CD4-positive, CD25-positive, alpha-beta regulatory T cell (primary cell): ENCODE data around the gene VIPR2. TPM values are rescaled to one million over a fixed set of nuclear protein-coding genes. Genes with fewer than 3 reads are reported as not detected.
A peak's percentile ranks its signal among the peaks of the same experiment; 100 is the strongest.

Experiments used
- ATAC-seq, 2 donors: fragments of 150-1000 bp; cut with Tn5 transposase; one replicate each; pipeline ENCODE4 v1.10.0; 2021; ENCODE audit warnings: low read depth in 2 of 2, moderate number of reproducible peaks in 2 of 2, moderate library complexity in 1 of 2
- DNase-seq, 3 donors: peaks; one replicate each; pipeline versions ENCODE4 v3.0.0 to v3.0.0-alpha.2; 2012 to 2022; ENCODE audit warnings: mixed read lengths in 1 of 3
- H3K27ac ChIP-seq: one replicate; pipeline ENCODE4 v1.7.0; 2013; ENCODE audit warnings: mild to moderate bottlenecking, low read length; ENCODE audit not compliant: insufficient read depth, poor library complexity, severe bottlenecking
- H3K27me3 ChIP-seq: one replicate; pipeline ENCODE4 v1.7.0; 2013; ENCODE audit warnings: low read length; ENCODE audit not compliant: control insufficient read depth, insufficient read depth
- H3K36me3 ChIP-seq: one replicate; pipeline ENCODE4 v1.7.0; 2013; ENCODE audit warnings: mild to moderate bottlenecking, low read length, moderate library complexity; ENCODE audit not compliant: control insufficient read depth, insufficient read depth
- H3K4me1 ChIP-seq: 2 replicates; pipeline ENCODE4 v1.7.0; 2013; ENCODE audit warnings: mild to moderate bottlenecking, low read length; ENCODE audit not compliant: insufficient read depth, control insufficient read depth, poor library complexity, severe bottlenecking
- H3K4me3 ChIP-seq: one replicate; pipeline ENCODE4 v1.7.0; 2013; ENCODE audit warnings: low read depth, mild to moderate bottlenecking, low read length, moderate library complexity
- H3K9me3 ChIP-seq, 2 experiments: 1 replicate in 1 of 2; 2 replicates in 1 of 2; pipeline ENCODE4 v1.7.0; 2013; ENCODE audit warnings: low read length in 2 of 2, mild to moderate bottlenecking in 1 of 2, moderate library complexity in 1 of 2; ENCODE audit not compliant: control insufficient read depth in 2 of 2
- H3K27ac Mint-ChIP-seq, 3 donors: one replicate each; pipeline ENCODE4 v1.8.0; 2020 to 2022; ENCODE audit warnings: mild to moderate bottlenecking in 3 of 3, mixed read lengths in 3 of 3, moderate library complexity in 2 of 3
- H3K27me3 Mint-ChIP-seq: one replicate; pipeline ENCODE4 v1.8.0; 2022; ENCODE audit warnings: mild to moderate bottlenecking, mixed read lengths
- H3K36me3 Mint-ChIP-seq: one replicate; pipeline ENCODE4 v1.8.0; 2020; ENCODE audit warnings: mixed read lengths
- H3K4me1 Mint-ChIP-seq, 4 donors: one replicate each; pipeline ENCODE4 v1.8.0; 2020 to 2022; ENCODE audit warnings: mixed read lengths in 4 of 4, mild to moderate bottlenecking in 1 of 4
- H3K4me3 Mint-ChIP-seq, 4 donors: one replicate each; pipeline ENCODE4 v1.8.0; 2020 to 2022; ENCODE audit warnings: mild to moderate bottlenecking in 4 of 4, mixed read lengths in 4 of 4, moderate library complexity in 3 of 4
- H3K9me3 Mint-ChIP-seq, 7 donors: one replicate each; pipeline ENCODE4 v1.8.0; 2020 to 2022; ENCODE audit warnings: mixed read lengths in 7 of 7, mild to moderate bottlenecking in 3 of 7, moderate library complexity in 2 of 7
- polyA plus RNA-seq, 4 donors: library from polyadenylated mRNA; unstranded; fragments of 300-500 nt; fragmentation: Illumina TruSeq; gene quantifications; one replicate each; pipeline ENCODE4 v1.2.3, GENCODE V29; 2021
- total RNA-seq: library from RNA; stranded (reverse); gene quantifications from one replicate; pipeline ENCODE4 v1.2.3, GENCODE V29; 2022

VIPR2 gene
- total and polyA plus RNA-seq, 5 donors from 2014 or later: not detected

- Histone ChIP-seq H3K27ac (no peak overlapping the region), H3K4me1 (peaks cover 6% of the 10 kb centered on the region), H3K36me3 (no peaks in the 10 kb centered on the region), H3K27me3 (no peaks in the 10 kb centered on the region), H3K9me3 (no peaks in the 10 kb centered on the region), H3K4me3 (no peak overlapping the region)
- no peaks in the 10 kb centered on the region for H3K36me3 Mint-ChIP-seq
- H3K4me1 Mint-ChIP-seq: peaks cover 0 to 15% (median under 1%) of the 10 kb centered on the region in 4 donors
- no peak for DNase-seq
- H3K27me3 Mint-ChIP-seq: peaks cover 34% of the 10 kb centered on the region
- ATAC-seq: peak in 1 of 2 donors; percentile 16
- peaks cover 0 to 2% (median 0%) of the 10 kb centered on the region in 7 donors for H3K9me3 Mint-ChIP-seq
- no peak overlapping the region for H3K27ac Mint-ChIP-seq
- H3K4me3 Mint-ChIP-seq: peak overlapping the region in 2 of 4 donors; percentile 56 to 66
Observed at GRCh38 chr7:159030490-159031134, 114.1 kb downstream of the VIPR2 start.

DNA sequence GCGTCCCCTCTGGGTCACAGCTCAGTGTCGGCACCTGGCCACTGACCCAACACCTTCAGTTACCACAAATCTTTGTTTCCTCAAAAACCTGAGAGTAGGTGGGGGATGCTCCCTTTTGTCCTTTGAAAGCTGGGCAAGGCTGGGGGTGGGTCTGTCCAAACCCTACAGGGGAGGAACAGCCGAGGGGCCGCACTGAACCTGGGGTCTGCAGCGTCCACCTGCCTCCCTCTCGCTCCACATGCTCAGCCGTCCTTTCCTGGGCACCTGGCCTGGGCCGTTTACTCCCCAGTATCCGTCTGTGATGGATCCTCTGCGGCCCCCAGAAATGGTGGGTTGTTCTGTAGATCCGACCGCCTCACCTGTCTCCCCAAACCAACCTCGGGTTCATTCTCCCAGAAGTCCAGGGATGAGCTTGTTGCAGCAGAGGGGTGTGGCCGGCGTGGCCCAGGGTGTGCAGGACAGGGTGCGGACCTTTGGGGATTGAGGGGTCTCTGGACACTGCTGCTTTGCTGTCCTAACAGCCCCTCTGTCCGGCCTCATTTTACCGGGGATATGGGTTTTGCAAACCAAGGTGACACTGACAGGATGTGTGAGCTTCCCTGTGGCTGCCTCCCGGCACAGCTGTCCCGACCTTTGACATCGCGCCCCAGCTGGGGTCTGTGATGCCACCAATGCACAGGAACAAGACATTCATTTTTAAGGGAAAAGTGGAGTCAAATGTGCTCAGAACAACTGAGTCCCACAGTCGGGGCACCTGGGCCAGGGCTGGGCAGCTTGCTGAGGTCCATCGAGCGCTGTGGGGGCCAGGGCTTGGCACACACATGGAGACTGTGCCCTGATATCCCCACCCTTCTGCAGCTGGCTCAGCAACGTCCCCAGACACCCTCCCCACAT is 115.9 kb downstream of the VIPR2 start:
- Histone ChIP-seq H3K9me3 (no peaks in the 10 kb centered on the region), H3K4me1 (peaks cover 6% of the 10 kb centered on the region), H3K36me3 (no peaks in the 10 kb centered on the region), H3K27ac (no peak overlapping the region), H3K4me3 (no peak overlapping the region), H3K27me3 (no peaks in the 10 kb centered on the region)
- Mint-ChIP-seq H3K36me3 (no peaks in the 10 kb centered on the region), H3K4me3 (no peak overlapping the region), H3K9me3 (peaks cover 0 to 2% (median 0%) of the 10 kb centered on the region in 7 donors), H3K27ac (no peak overlapping the region), H3K27me3 (peaks cover 27% of the 10 kb centered on the region), H3K4me1 (peaks cover 0 to 15% (median under 1%) of the 10 kb centered on the region in 4 donors)
- ATAC-seq (no peak), DNase-seq (no peak)

- Histone ChIP-seq H3K36me3 (no peaks in the 10 kb centered on the region), H3K9me3 (no peaks in the 10 kb centered on the region), H3K27ac (no peak overlapping the region), H3K27me3 (no peaks in the 10 kb centered on the region), H3K4me3 (no peak overlapping the region), H3K4me1 (peaks cover 6% of the 10 kb centered on the region)
- ATAC-seq: no peak
- H3K27me3 Mint-ChIP-seq: peaks cover 26% of the 10 kb centered on the region
- H3K4me3 Mint-ChIP-seq: no peak overlapping the region
- no peaks in the 10 kb centered on the region for H3K36me3 Mint-ChIP-seq
- peaks cover 0 to 1% (median 0%) of the 10 kb centered on the region in 7 donors for H3K9me3 Mint-ChIP-seq
- no peak overlapping the region for H3K27ac Mint-ChIP-seq
- DNase-seq: no peak
- H3K4me1 Mint-ChIP-seq: peaks cover 0 to 15% (median under 1%) of the 10 kb centered on the region in 4 donors
Observed at GRCh38 chr7:159027789-159028507, 116.7 kb downstream of the VIPR2 start.

GRCh38 chr7:159027056-159027788 is 117.4 kb downstream of the VIPR2 start:
- ATAC-seq (no peak), DNase-seq (no peak)
- Mint-ChIP-seq H3K4me3 (peak overlapping the region in 1 of 4 donors; percentile 41), H3K27ac (no peak overlapping the region), H3K9me3 (peaks cover 0 to 1% (median 0%) of the 10 kb centered on the region in 7 donors), H3K4me1 (peaks cover 0 to 15% (median under 1%) of the 10 kb centered on the region in 4 donors), H3K27me3 (peaks cover 26% of the 10 kb centered on the region), H3K36me3 (no peaks in the 10 kb centered on the region)
- Histone ChIP-seq H3K27me3 (no peaks in the 10 kb centered on the region), H3K4me3 (no peak overlapping the region), H3K36me3 (no peaks in the 10 kb centered on the region), H3K27ac (no peak overlapping the region), H3K9me3 (no peaks in the 10 kb centered on the region), H3K4me1 (peaks cover 6% of the 10 kb centered on the region)

DNA sequence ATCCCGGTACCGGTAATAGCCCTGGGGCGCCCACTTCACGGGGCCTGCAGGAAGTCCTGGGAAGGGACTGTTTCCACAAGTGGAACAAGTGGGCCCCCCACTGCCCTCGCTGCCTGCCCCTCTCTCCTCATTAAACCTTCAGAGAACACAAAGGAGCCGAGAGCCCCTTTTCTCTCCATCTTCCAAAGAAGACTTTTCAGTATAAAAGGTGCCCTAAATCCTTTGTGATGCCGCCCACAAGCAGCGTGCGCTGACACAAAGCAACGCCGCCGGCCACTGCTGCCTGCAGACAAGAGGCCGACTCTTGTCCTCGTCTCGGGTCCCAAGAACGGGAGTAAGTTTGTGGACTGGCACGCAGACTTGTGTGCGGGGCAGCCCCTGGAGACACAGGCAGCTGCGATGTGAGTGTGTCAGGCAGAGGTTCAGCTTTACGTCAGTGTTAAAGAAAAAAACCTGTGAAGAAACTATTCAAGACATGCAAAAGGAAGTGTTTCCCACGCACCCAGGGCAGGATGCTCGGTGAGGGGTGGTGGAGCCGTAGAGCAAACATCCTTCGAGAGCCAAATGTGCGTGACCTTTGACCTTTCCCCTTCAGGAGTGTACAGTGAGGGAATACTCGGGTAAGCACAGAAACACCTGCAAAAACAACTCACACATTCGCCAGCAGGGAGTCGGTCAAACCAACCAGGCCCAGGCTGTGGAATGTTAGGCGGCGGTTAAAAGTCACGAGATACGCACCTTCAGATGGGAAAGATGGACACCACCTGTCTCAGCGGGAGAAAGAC is 118.2 kb downstream of the VIPR2 start:
- Histone ChIP-seq H3K4me3 (no peak overlapping the region), H3K27ac (no peak overlapping the region), H3K36me3 (no peaks in the 10 kb centered on the region), H3K27me3 (no peaks in the 10 kb centered on the region), H3K4me1 (peaks cover 6% of the 10 kb centered on the region), H3K9me3 (no peaks in the 10 kb centered on the region)
- H3K9me3 Mint-ChIP-seq: peaks cover 0 to 1% (median 0%) of the 10 kb centered on the region in 7 donors
- H3K36me3 Mint-ChIP-seq: no peaks in the 10 kb centered on the region
- DNase-seq: peak in 1 of 3 donors; percentile 41
- H3K27me3 Mint-ChIP-seq: peaks cover 20% of the 10 kb centered on the region
- ATAC-seq: no peak
- H3K27ac Mint-ChIP-seq: no peak overlapping the region
- H3K4me1 Mint-ChIP-seq: peaks cover 0 to 15% (median under 1%) of the 10 kb centered on the region in 4 donors
- peak overlapping the region in 1 of 4 donors; percentile 41 for H3K4me3 Mint-ChIP-seq

GRCh38 chr7:159025161-159025779 is 119.4 kb downstream of the VIPR2 start:
- no peaks in the 10 kb centered on the region for H3K36me3 ChIP-seq
- no peaks in the 10 kb centered on the region for H3K9me3 ChIP-seq
- Mint-ChIP-seq H3K36me3 (no peaks in the 10 kb centered on the region), H3K27me3 (peaks cover 16% of the 10 kb centered on the region), H3K9me3 (peaks cover 0 to 1% (median 0%) of the 10 kb centered on the region in 7 donors), H3K4me1 (peaks cover 0 to 9% (median under 1%) of the 10 kb centered on the region in 4 donors), H3K4me3 (no peak overlapping the region), H3K27ac (no peak overlapping the region)
- no peaks in the 10 kb centered on the region for H3K27me3 ChIP-seq
- H3K27ac ChIP-seq: no peak overlapping the region
- DNase-seq (no peak), ATAC-seq (no peak)
- no peak overlapping the region for H3K4me3 ChIP-seq
- peaks cover under 1% of the 10 kb centered on the region for H3K4me1 ChIP-seq
